EL (cell line): Measurements from ENCODE around the gene PLEKHA4.
"Not testable (repeated sequence)": the region's sequence is repeated elsewhere in the genome, so short reads cannot be mapped to it uniquely, and the experiment has no call there.

ENCODE experiments used
- DNase-seq: peaks from one replicate; pipeline ENCODE4 v3.0.0-alpha.2; 2016

The PLEKHA4 gene

DNA sequence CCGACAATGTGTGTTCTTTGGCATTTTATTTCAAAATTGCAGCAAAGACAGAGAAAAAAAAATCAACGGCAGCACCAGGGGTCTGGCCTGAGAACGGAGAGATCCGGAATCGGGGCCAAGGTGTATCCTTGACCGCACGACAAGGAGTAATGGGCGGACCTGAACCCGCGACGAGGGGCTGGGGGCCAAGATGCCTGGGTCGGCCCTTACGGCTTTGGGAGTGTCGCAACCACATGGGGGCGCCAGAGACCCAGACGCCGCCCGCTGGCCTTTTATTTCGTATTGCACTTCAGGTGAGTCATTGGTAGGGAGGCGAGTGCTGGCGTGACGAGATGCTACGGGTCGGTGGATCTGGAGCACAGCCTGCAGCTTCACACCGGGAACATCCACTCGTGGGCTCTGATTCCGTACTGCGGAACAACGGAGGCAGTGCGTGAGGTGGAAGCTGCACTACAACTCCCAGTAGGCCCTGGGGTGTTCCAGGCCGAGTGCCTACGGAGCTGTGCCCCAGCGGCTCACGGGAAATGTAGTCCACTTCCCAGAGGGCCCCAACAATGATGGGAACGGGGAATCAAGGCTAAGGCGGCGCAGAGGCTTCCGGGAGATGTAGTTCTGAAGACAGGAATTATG, 73.2 kb downstream of the PLEKHA4 start:
- peak; percentile 93 for DNase-seq

DNA sequence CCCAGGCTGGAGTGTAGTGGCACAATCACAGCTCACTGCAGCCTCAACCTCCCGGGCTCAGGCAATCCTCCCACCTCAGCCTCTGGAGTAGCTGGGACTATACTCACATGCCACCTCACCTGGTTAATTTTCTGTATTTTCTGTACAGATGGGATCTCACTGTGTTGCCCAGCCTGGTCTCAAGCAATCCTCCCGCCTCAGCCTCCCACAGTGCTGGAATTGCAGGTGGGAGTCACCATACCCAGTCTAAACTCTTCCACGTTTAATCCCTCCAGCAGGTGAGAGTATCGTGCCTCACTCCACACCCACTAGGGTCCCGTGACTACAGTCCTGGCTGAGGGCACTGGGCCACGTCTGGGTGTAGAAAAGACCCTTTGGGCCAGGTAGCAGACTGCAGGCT, 74.1 kb downstream of the PLEKHA4 start:
- no peak for DNase-seq

GRCh38 chr19:48793271-48793670, 75.1 kb downstream of the PLEKHA4 start:
- no peak for DNase-seq

- not testable (repeated sequence) for DNase-seq
Observed at GRCh38 chr19:48787331-48787730, 81.1 kb downstream of the PLEKHA4 start.
